SH-SY5Y (cell line): ENCODE measurements around the gene MMP24.

Experiments
- GATA2 ChIP-seq: IDR thresholded peaks from 2 replicates; pipeline ENCODE4 v1.6.1; 2011; ENCODE audit warnings: mild to moderate bottlenecking, low read depth, low read length
- GATA3 ChIP-seq: IDR thresholded peaks from 2 replicates; pipeline ENCODE4 v1.6.1; 2011; ENCODE audit warnings: low read depth, mild to moderate bottlenecking, low read length, moderate library complexity

- no peak for TF ChIP-seq GATA2
- no peak for TF ChIP-seq GATA3
Measured at GRCh38 chr20:35246723-35247122, 20.2 kb downstream of the MMP24 start.
